Muscle layer of duodenum (tissue), 2 donors: ENCODE measurements around the gene CALY.
A peak's percentile ranks its signal among the peaks of the same experiment; 100 is the strongest.

Experiments used
- H3K27ac ChIP-seq: one replicate; pipeline ENCODE4 v1.7.0; 2013; ENCODE audit warnings: mild to moderate bottlenecking, low read length
- H3K27me3 ChIP-seq: one replicate; pipeline ENCODE4 v1.7.0; 2013; ENCODE audit warnings: low read depth, mild to moderate bottlenecking, control low read depth, low read length
- H3K36me3 ChIP-seq, 2 donors: one replicate each; pipeline ENCODE4 v1.7.0; 2013; ENCODE audit warnings: low read length in 2 of 2, control low read depth in 1 of 2, mild to moderate bottlenecking in 1 of 2; ENCODE audit not compliant: insufficient read depth in 2 of 2, control insufficient read depth in 1 of 2
- H3K4me1 ChIP-seq, 2 donors: one replicate each; pipeline ENCODE4 v1.7.0; 2013; ENCODE audit warnings: low read length in 2 of 2, mild to moderate bottlenecking in 2 of 2, control low read depth in 1 of 2, moderate library complexity in 1 of 2; ENCODE audit not compliant: insufficient read depth in 2 of 2, control insufficient read depth in 1 of 2
- H3K4me3 ChIP-seq, 2 donors: one replicate each; pipeline ENCODE4 v1.7.0; 2013; ENCODE audit warnings: low read length in 2 of 2, low read depth in 1 of 2, mild to moderate bottlenecking in 1 of 2
- H3K9me3 ChIP-seq, 2 donors: one replicate each; pipeline ENCODE4 v1.7.0; 2013; ENCODE audit warnings: low read length in 2 of 2, control low read depth in 1 of 2, mild to moderate bottlenecking in 1 of 2; ENCODE audit not compliant: control insufficient read depth in 1 of 2
- donor health status: healthy.

Gene CALY

GRCh38 chr10:133365461-133366129 is 28.9 kb upstream of the CALY start:
- H3K9me3 ChIP-seq: no peaks in the 10 kb centered on the region
- H3K36me3 ChIP-seq: peaks cover 54 to 83% of the 10 kb centered on the region in 2 donors
- H3K4me3 ChIP-seq: no peak overlapping the region
- no peak overlapping the region for H3K27ac ChIP-seq
- H3K27me3 ChIP-seq: no peaks in the 10 kb centered on the region
- no peaks in the 10 kb centered on the region for H3K4me1 ChIP-seq

GRCh38 chr10:133364645-133365431 is 28.1 kb upstream of the CALY start:
- H3K27ac ChIP-seq: no peak overlapping the region
- peaks cover 47 to 76% of the 10 kb centered on the region in 2 donors for H3K36me3 ChIP-seq

GRCh38 chr10:133362846-133363245 is 26.1 kb upstream of the CALY start:
- H3K36me3 ChIP-seq: peaks cover 30 to 57% of the 10 kb centered on the region in 2 donors
- no peak overlapping the region for H3K27ac ChIP-seq
- H3K4me3 ChIP-seq: no peak overlapping the region
- no peaks in the 10 kb centered on the region for H3K27me3 ChIP-seq
- H3K4me1 ChIP-seq: no peaks in the 10 kb centered on the region
- no peaks in the 10 kb centered on the region for H3K9me3 ChIP-seq

More at GRCh38 chr10:133364645-133365431, 28.1 kb upstream of the CALY start:
- no peaks in the 10 kb centered on the region for H3K4me1 ChIP-seq
- H3K9me3 ChIP-seq: no peaks in the 10 kb centered on the region
- no peak overlapping the region for H3K4me3 ChIP-seq
- H3K27me3 ChIP-seq: no peaks in the 10 kb centered on the region

- no peaks in the 10 kb centered on the region for H3K27me3 ChIP-seq
- peaks cover 0 to 9% of the 10 kb centered on the region in 2 donors for H3K4me1 ChIP-seq
- H3K27ac ChIP-seq: no peak overlapping the region
- no peak overlapping the region for H3K4me3 ChIP-seq
- H3K9me3 ChIP-seq: no peaks in the 10 kb centered on the region
- peaks cover 30 to 56% of the 10 kb centered on the region in 2 donors for H3K36me3 ChIP-seq
Observed at GRCh38 chr10:133361773-133362441, 25.2 kb upstream of the CALY start.

GRCh38 chr10:133361227-133361626 is 24.5 kb upstream of the CALY start:
- Histone ChIP-seq H3K27me3 (no peaks in the 10 kb centered on the region), H3K9me3 (no peaks in the 10 kb centered on the region), H3K36me3 (peaks cover 26 to 49% of the 10 kb centered on the region in 2 donors), H3K27ac (no peak overlapping the region), H3K4me1 (peaks cover 0 to 16% of the 10 kb centered on the region in 2 donors), H3K4me3 (no peak overlapping the region)

- H3K36me3 ChIP-seq: peaks cover 14 to 38% of the 10 kb centered on the region in 2 donors
- no peaks in the 10 kb centered on the region for H3K27me3 ChIP-seq
- H3K4me3 ChIP-seq: no peak overlapping the region
- peaks cover 0 to 18% of the 10 kb centered on the region in 2 donors for H3K4me1 ChIP-seq
- no peaks in the 10 kb centered on the region for H3K9me3 ChIP-seq
- no peak overlapping the region for H3K27ac ChIP-seq
Observed at GRCh38 chr10:133359972-133360610, 23.4 kb upstream of the CALY start.

GRCh38 chr10:133359554-133359971 is 22.9 kb upstream of the CALY start:
- no peaks in the 10 kb centered on the region for H3K9me3 ChIP-seq
- no peaks in the 10 kb centered on the region for H3K27me3 ChIP-seq
- H3K27ac ChIP-seq: no peak overlapping the region
- H3K36me3 ChIP-seq: peaks cover 10 to 32% of the 10 kb centered on the region in 2 donors
- H3K4me3 ChIP-seq: no peak overlapping the region
- H3K4me1 ChIP-seq: peaks cover 0 to 18% of the 10 kb centered on the region in 2 donors

GRCh38 chr10:133358925-133359310 is 22.2 kb upstream of the CALY start:
- H3K27ac ChIP-seq: no peak overlapping the region

GRCh38 chr10:133358162-133358924 is 21.6 kb upstream of the CALY start:
- no peaks in the 10 kb centered on the region for H3K9me3 ChIP-seq
- peaks cover 0 to 18% of the 10 kb centered on the region in 2 donors for H3K4me1 ChIP-seq
- no peak overlapping the region for H3K4me3 ChIP-seq
- peaks cover 6 to 21% of the 10 kb centered on the region in 2 donors for H3K36me3 ChIP-seq
- no peak overlapping the region for H3K27ac ChIP-seq
- H3K27me3 ChIP-seq: no peaks in the 10 kb centered on the region

More at GRCh38 chr10:133358925-133359310, 22.2 kb upstream of the CALY start:
- Histone ChIP-seq H3K4me3 (no peak overlapping the region), H3K36me3 (peaks cover 6 to 27% of the 10 kb centered on the region in 2 donors), H3K27me3 (no peaks in the 10 kb centered on the region), H3K4me1 (peaks cover 0 to 18% of the 10 kb centered on the region in 2 donors), H3K9me3 (no peaks in the 10 kb centered on the region)

- Histone ChIP-seq H3K36me3 (peaks cover 6 to 13% of the 10 kb centered on the region in 2 donors), H3K4me1 (peaks cover 0 to 18% of the 10 kb centered on the region in 2 donors), H3K27ac (no peak within 1 kb of the TSS), H3K4me3 (peak within 1 kb of the TSS; percentile 21 to 64), H3K9me3 (no peaks in the 10 kb centered on the region), H3K27me3 (no peaks in the 10 kb centered on the region)
Observed at GRCh38 chr10:133357285-133358161, 20.8 kb upstream of the CALY start, which contains the start of gene FUOM. Gene FUOM, minus strand, starts transcription at chr10:133358019. Its CDS starts 12 bp downstream, at chr10:133358007.
